CD14-positive monocyte (primary cell): ENCODE measurements around the gene FLT1. TPM values are rescaled to one million over a fixed set of nuclear protein-coding genes. Genes with fewer than 3 reads are reported as not detected.

Experiments
- DNase-seq, 3 donors: peaks; one replicate each; pipeline ENCODE4 v3.0.0-alpha.2; 2011 to 2022
- H2AFZ ChIP-seq: 2 replicates; pipeline ENCODE4 v1.6.0; 2012; ENCODE audit warnings: mild to moderate bottlenecking, low read depth, low read length, inconsistent platforms; ENCODE audit not compliant: insufficient read depth, poor library complexity, severe bottlenecking
- H3K27ac ChIP-seq, 2 donors: 1 replicate in 1 of 2; 2 replicates in 1 of 2; pipeline ENCODE4 v1.5.1; 2012 to 2013; ENCODE audit warnings: low read length in 2 of 2, control low read depth in 1 of 2, inconsistent platforms in 1 of 2, low read depth in 1 of 2, mild to moderate bottlenecking in 1 of 2
- H3K27me3 ChIP-seq, 2 donors: one replicate each; pipeline versions ENCODE4 v1.6.0 to v1.6.1; 2011 to 2013; ENCODE audit warnings: low read length in 2 of 2; ENCODE audit not compliant: control insufficient read depth in 2 of 2, insufficient read depth in 2 of 2
- H3K36me3 ChIP-seq, 2 donors: replicated peaks in 1 of 2; 1 replicate in 1 of 2; 2 replicates in 1 of 2; pipeline versions ENCODE4 v1.5.1 to v1.6.1; 2012 to 2013; ENCODE audit warnings: low read length in 2 of 2, control low read depth in 1 of 2, inconsistent platforms in 1 of 2, mild to moderate bottlenecking in 1 of 2; ENCODE audit not compliant: insufficient read depth in 2 of 2, control insufficient read depth in 1 of 2
- H3K4me1 ChIP-seq, 2 donors: 1 replicate in 1 of 2; 2 replicates in 1 of 2; pipeline versions ENCODE4 v1.5.1 to v1.6.1; 2012 to 2013; ENCODE audit warnings: low read length in 2 of 2, control low read depth in 1 of 2, inconsistent platforms in 1 of 2, mild to moderate bottlenecking in 1 of 2, moderate library complexity in 1 of 2; ENCODE audit not compliant: insufficient read depth in 2 of 2, control insufficient read depth in 1 of 2
- H3K4me2 ChIP-seq: replicated peaks from 2 replicates; pipeline ENCODE3; 2012; ENCODE audit warnings: low read length, moderate library complexity, mild to moderate bottlenecking; ENCODE audit not compliant: poor library complexity, severe bottlenecking; ENCODE audit errors: extremely low read depth
- H3K4me3 ChIP-seq, 3 experiments: fragments of 200-600 bp in 1 of 3; sonication (generic) in 1 of 3; replicated peaks in 1 of 3; 1 replicate in 2 of 3; 2 replicates in 1 of 3; pipeline ENCODE4 v1.5.1; 2011 to 2013; ENCODE audit warnings: low read length in 3 of 3, mild to moderate bottlenecking in 3 of 3, control low read depth in 2 of 3, low read depth in 2 of 3, inconsistent platforms in 1 of 3, moderate library complexity in 1 of 3
- H3K79me2 ChIP-seq: 2 replicates; pipeline ENCODE4 v1.6.0; 2012; ENCODE audit warnings: mild to moderate bottlenecking, control low read depth, inconsistent platforms, low read length, moderate library complexity; ENCODE audit not compliant: insufficient read depth
- H3K9ac ChIP-seq: 2 replicates; pipeline ENCODE4 v1.6.0; 2017; ENCODE audit warnings: low read length, mild to moderate bottlenecking; ENCODE audit not compliant: insufficient read depth, poor library complexity, severe bottlenecking
- H3K9me3 ChIP-seq, 2 donors: replicated peaks in 1 of 2; 1 replicate in 1 of 2; 2 replicates in 1 of 2; pipeline versions ENCODE4 v1.5.1 to v1.6.1; 2012 to 2013; ENCODE audit warnings: low read length in 2 of 2, control low read depth in 1 of 2; ENCODE audit not compliant: control insufficient read depth in 1 of 2, insufficient read depth in 1 of 2
- H4K20me1 ChIP-seq: 2 replicates; pipeline ENCODE4 v1.6.0; 2012; ENCODE audit warnings: mild to moderate bottlenecking, low read length, control low read depth, moderate library complexity; ENCODE audit not compliant: insufficient read depth
- H3K27ac Mint-ChIP-seq, 7 donors: one replicate each; pipeline ENCODE4 v1.8.0; 2020; ENCODE audit warnings: mild to moderate bottlenecking in 7 of 7, mixed read lengths in 7 of 7, moderate library complexity in 6 of 7, inconsistent platforms in 2 of 7
- H3K27me3 Mint-ChIP-seq, 3 donors: one replicate each; pipeline ENCODE4 v1.8.0; 2021 to 2022; ENCODE audit warnings: low read depth in 3 of 3, mild to moderate bottlenecking in 3 of 3, mixed read lengths in 3 of 3, moderate library complexity in 3 of 3, inconsistent platforms in 1 of 3
- H3K36me3 Mint-ChIP-seq, 2 donors: one replicate each; pipeline ENCODE4 v1.8.0; 2020; ENCODE audit warnings: mixed read lengths in 2 of 2, inconsistent platforms in 1 of 2, mild to moderate bottlenecking in 1 of 2
- H3K4me1 Mint-ChIP-seq: one replicate; pipeline ENCODE4 v1.8.0; 2020; ENCODE audit warnings: mild to moderate bottlenecking, mixed read lengths
- H3K4me3 Mint-ChIP-seq, 2 donors: one replicate each; pipeline ENCODE4 v1.8.0; 2020; ENCODE audit warnings: mild to moderate bottlenecking in 2 of 2, mixed read lengths in 2 of 2, moderate library complexity in 1 of 2
- H3K9me3 Mint-ChIP-seq, 7 donors: one replicate each; pipeline ENCODE4 v1.8.0; 2020 to 2022; ENCODE audit warnings: mixed read lengths in 7 of 7, mild to moderate bottlenecking in 6 of 7, moderate library complexity in 6 of 7, inconsistent platforms in 2 of 7
- WGBS: methylation state at CpG from one replicate; pipeline ENCODE4 v1.1.5; 2013; ENCODE audit warnings: missing lambda C conversion rate; ENCODE audit not compliant: insufficient coverage; 5-methylcytosine and 5-hydroxymethylcytosine counted together
- intact Hi-C, 2 donors: fragments of 100-400 bp; cut with micrococcal nuclease; formaldehyde crosslinking; loops; one replicate each; pipeline versions ENCODE4 v1.15.0 to v1.15.1; 2023
- polyA plus RNA-seq, 3 donors: library from polyadenylated mRNA; depleted of rRNA in 1 of 3; unstranded in 2 of 3; stranded (reverse) in 1 of 3; fragments of 300-500 nt in 2 of 3; fragments of >200 nt in 1 of 3; fragmentation: Illumina TruSeq in 2 of 3; gene quantifications; 1 replicate in 2 of 3; 2 replicates in 1 of 3; pipeline ENCODE4 v1.2.3, GENCODE V29; 2012 to 2021
- TF ChIP-seq, protein P1 (sequence below): fragments of 200-600 bp; IDR thresholded peaks from one replicate; pipeline ENCODE4 v1.8.0; 2022; ENCODE audit warnings: antibody characterized with exemption, mild to moderate bottlenecking

The FLT1 gene
- polyA plus RNA-seq, 3 donors = 0.28 TPM; not detected in 2

DNA sequence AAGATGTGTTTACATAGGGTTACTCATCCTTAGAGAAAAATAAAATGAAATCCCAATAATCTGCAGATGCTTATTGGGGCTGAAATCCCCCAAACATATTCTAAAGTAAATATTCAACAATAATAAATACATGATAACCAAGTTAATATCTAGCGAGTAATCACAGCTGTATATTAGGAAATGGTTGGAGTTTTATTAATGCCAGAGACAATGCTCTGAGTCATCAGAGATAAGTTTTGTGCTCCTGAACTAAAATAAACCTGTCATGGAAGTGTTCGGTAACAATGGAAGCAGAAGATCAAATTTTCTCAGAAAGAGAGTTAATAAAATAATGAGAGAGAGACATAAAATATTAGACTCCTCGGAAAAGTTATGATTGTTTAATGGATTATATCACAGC, 31.4 kb downstream of the FLT1 start:
- no peak for DNase-seq
- H3K4me2 ChIP-seq = no peak overlapping the region
- H3K9ac ChIP-seq = no peak overlapping the region
- no peak overlapping the region for H3K27ac ChIP-seq
- no peak overlapping the region for H2AFZ ChIP-seq
- TF ChIP-seq, protein P1, sequence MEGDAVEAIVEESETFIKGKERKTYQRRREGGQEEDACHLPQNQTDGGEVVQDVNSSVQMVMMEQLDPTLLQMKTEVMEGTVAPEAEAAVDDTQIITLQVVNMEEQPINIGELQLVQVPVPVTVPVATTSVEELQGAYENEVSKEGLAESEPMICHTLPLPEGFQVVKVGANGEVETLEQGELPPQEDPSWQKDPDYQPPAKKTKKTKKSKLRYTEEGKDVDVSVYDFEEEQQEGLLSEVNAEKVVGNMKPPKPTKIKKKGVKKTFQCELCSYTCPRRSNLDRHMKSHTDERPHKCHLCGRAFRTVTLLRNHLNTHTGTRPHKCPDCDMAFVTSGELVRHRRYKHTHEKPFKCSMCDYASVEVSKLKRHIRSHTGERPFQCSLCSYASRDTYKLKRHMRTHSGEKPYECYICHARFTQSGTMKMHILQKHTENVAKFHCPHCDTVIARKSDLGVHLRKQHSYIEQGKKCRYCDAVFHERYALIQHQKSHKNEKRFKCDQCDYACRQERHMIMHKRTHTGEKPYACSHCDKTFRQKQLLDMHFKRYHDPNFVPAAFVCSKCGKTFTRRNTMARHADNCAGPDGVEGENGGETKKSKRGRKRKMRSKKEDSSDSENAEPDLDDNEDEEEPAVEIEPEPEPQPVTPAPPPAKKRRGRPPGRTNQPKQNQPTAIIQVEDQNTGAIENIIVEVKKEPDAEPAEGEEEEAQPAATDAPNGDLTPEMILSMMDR = no peak
- Mint-ChIP-seq H3K9me3 (no peaks in the 10 kb centered on the region), H3K27me3 (peaks cover 7 to 19% (median 13%) of the 10 kb centered on the region in 3 donors), H3K4me1 (peaks cover 13% of the 10 kb centered on the region), H3K4me3 (no peak overlapping the region), H3K27ac (no peak overlapping the region), H3K36me3 (no peaks in the 10 kb centered on the region)
- no peak overlapping the region for H3K4me3 ChIP-seq
- H4K20me1 ChIP-seq = no peaks in the 10 kb centered on the region
- no peaks in the 10 kb centered on the region for H3K36me3 ChIP-seq
- no peaks in the 10 kb centered on the region for H3K79me2 ChIP-seq
- 100% methylated on average over 1 of the region's 3 CpGs for WGBS
- intact Hi-C loops = loop anchor here in 1 of 2 donors (10.0 kb wide), 1 partner anchor 59 kb away; no protein-coding TSS in a partner anchor
- H3K9me3 ChIP-seq = no peaks in the 10 kb centered on the region
- H3K27me3 ChIP-seq = peaks cover 2 to 6% of the 10 kb centered on the region in 2 donors
- peaks cover 17 to 21% of the 10 kb centered on the region in 2 donors for H3K4me1 ChIP-seq

DNA sequence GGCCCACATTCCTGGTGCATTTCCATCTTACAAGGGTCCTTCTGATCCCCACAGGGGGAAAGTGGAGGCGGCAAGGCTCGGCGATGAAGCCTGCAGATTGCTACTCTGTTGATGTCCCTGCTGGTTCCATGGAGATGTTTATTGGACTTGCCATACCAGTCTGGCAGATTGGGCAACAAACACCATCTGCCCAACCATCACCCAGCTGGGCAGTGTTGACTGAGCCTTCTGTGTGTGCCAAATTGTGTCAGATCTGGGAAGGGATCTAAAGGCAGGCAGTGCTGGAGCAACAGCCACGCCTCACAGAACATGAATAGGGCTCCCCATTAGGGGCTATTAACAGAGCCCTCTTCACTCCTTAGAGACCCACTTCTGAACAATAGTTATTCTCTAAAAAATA, 35.0 kb downstream of the FLT1 start:
- TF ChIP-seq, protein P1 = no peak
- H3K27me3 Mint-ChIP-seq = peaks cover 10 to 30% (median 14%) of the 10 kb centered on the region in 3 donors
- Histone ChIP-seq H3K36me3 (no peaks in the 10 kb centered on the region), H2AFZ (no peak overlapping the region), H3K9me3 (no peaks in the 10 kb centered on the region), H3K4me1 (no peaks in the 10 kb centered on the region), H3K4me2 (no peak overlapping the region), H4K20me1 (no peaks in the 10 kb centered on the region), H3K27me3 (peaks cover 7 to 12% of the 10 kb centered on the region in 2 donors), H3K9ac (no peak overlapping the region), H3K79me2 (no peaks in the 10 kb centered on the region), H3K27ac (no peak overlapping the region), H3K4me3 (no peak overlapping the region)
- H3K4me3 Mint-ChIP-seq = no peak overlapping the region
- no peak overlapping the region for H3K27ac Mint-ChIP-seq
- H3K9me3 Mint-ChIP-seq = no peaks in the 10 kb centered on the region
- no peaks in the 10 kb centered on the region for H3K36me3 Mint-ChIP-seq
- DNase-seq = no peak
- H3K4me1 Mint-ChIP-seq = no peaks in the 10 kb centered on the region
- WGBS = 100% methylated on average over 3 of the region's 4 CpGs
- intact Hi-C loops = loop anchor here in 1 of 2 donors (10.0 kb wide), 1 partner anchor 55 kb away; no protein-coding TSS in a partner anchor
